VCaP (cell line): ENCODE data around the gene LAMB4.
A peak's percentile ranks its signal among the peaks of the same experiment; 100 is the strongest.
"Not testable (repeated sequence)": the region's sequence is repeated elsewhere in the genome, so short reads cannot be mapped to it uniquely, and the experiment has no call there.

Source experiments
- H3K27ac ChIP-seq: fragments of 450-650 bp; 2 replicates; pipeline ENCODE4 v1.5.1; 2017
- CTCF ChIP-seq: fragments of 450-650 bp; conservative IDR thresholded peaks from 2 replicates; pipeline ENCODE4 v1.5.1; 2017; ENCODE audit warnings: mild to moderate bottlenecking, moderate library complexity

Gene LAMB4

GRCh38 chr7:108034586-108034985, 95.6 kb downstream of the LAMB4 start:
- TF ChIP-seq CTCF, result no peak
- H3K27ac ChIP-seq, result no peak overlapping the region

- no peak overlapping the region for H3K27ac ChIP-seq
- TF ChIP-seq CTCF, result no peak
Measured at GRCh38 chr7:108033776-108034497, 96.2 kb downstream of the LAMB4 start.

GRCh38 chr7:108033309-108033708, 96.9 kb downstream of the LAMB4 start:
- not testable (repeated sequence) for H3K27ac ChIP-seq
- TF ChIP-seq CTCF, result 0 out of 2 replicates have a peak, but pooled peaks have one; percentile 7

GRCh38 chr7:108030516-108030915, 99.6 kb downstream of the LAMB4 start:
- no peak for TF ChIP-seq CTCF
- H3K27ac ChIP-seq, result no peak overlapping the region

- H3K27ac ChIP-seq, result no peak overlapping the region
- no peak for TF ChIP-seq CTCF
Measured at GRCh38 chr7:108029034-108029433, 101.1 kb downstream of the LAMB4 start.

- no peak overlapping the region; the same call in 1 of the 2 replicates for H3K27ac ChIP-seq
- no peak for TF ChIP-seq CTCF
Measured at GRCh38 chr7:108028111-108028510, 102.0 kb downstream of the LAMB4 start.

GRCh38 chr7:108027239-108027638, 102.9 kb downstream of the LAMB4 start:
- no peak overlapping the region for H3K27ac ChIP-seq
- no peak for TF ChIP-seq CTCF
